GM18951 (cell line): Measurements from ENCODE around the gene MRPS6.

ENCODE experiments used
- POLR2A ChIP-seq: IDR thresholded peaks from 4 replicates; pipeline ENCODE4 v1.6.1; 2011; ENCODE audit warnings: mild to moderate bottlenecking; ENCODE audit not compliant: insufficient read length, insufficient read depth; ENCODE audit errors: extremely low read depth
- in situ Hi-C: fragments of 300-500 bp; cut with MboI; formaldehyde crosslinking; loops from one replicate; pipeline ENCODE4 v1.12.0; 2022; ENCODE audit warnings: low sequenced_read_pairs, mixed read lengths, inconsistent platforms; ENCODE audit not compliant: unreplicated experiment

The MRPS6 gene

GRCh38 chr21:34126691-34127090 is 53.3 kb downstream of the MRPS6 start:
- in situ Hi-C loops, result no loop called here
- TF ChIP-seq POLR2A, result no peak

GRCh38 chr21:34128124-34128523 is 54.7 kb downstream of the MRPS6 start:
- in situ Hi-C loops, result no loop called here
- no peak for TF ChIP-seq POLR2A

- in situ Hi-C loops, result no loop called here
- TF ChIP-seq POLR2A, result no peak
Measured at GRCh38 chr21:34128674-34129038, 55.3 kb downstream of the MRPS6 start.

- no peak for TF ChIP-seq POLR2A
Measured at GRCh38 chr21:34129039-34129891, 55.9 kb downstream of the MRPS6 start.

GRCh38 chr21:34129901-34130715 is 56.7 kb downstream of the MRPS6 start:
- in situ Hi-C loops, result no loop called here
- TF ChIP-seq POLR2A, result no peak

More at GRCh38 chr21:34129039-34129891, 55.9 kb downstream of the MRPS6 start:
- in situ Hi-C loops, result no loop called here

DNA sequence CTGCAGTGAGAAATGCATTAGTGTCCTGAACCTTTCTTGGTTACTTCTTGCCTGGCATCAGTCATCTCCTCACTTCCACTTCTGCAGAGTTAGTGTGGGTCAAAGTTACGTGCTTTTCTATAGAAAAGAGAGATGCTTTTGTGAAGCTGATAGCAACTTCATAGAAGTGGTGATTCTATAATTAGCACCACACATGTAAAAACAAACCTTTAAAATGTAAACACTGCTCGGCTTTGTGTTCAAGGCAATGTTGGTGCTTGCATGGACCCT is 57.3 kb downstream of the MRPS6 start:
- TF ChIP-seq POLR2A, result no peak
- in situ Hi-C loops, result no loop called here

- in situ Hi-C loops, result no loop called here
- no peak for TF ChIP-seq POLR2A
Measured at GRCh38 chr21:34131586-34131985, 58.2 kb downstream of the MRPS6 start.

DNA sequence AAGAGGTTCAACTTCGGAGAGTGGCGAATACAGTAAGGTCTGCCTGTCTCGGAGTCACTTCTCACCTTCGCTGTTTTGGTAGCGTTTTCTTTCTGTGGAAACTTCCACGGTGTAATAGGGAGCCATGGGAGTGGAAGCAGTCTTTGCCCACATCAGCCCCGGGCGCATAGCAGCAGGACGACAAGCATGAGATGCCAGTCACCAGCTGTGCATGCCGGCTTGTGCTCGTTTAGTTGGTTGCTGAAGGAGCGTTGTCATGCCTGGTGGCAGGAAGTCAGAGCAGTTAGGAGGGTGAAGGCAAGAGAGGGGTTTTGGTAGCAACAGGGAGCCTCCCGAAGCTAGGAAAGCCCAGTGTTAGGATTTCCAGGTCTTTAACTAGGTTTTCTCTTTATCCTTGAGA is 58.8 kb downstream of the MRPS6 start:
- in situ Hi-C loops, result no loop called here
- TF ChIP-seq POLR2A, result no peak

DNA sequence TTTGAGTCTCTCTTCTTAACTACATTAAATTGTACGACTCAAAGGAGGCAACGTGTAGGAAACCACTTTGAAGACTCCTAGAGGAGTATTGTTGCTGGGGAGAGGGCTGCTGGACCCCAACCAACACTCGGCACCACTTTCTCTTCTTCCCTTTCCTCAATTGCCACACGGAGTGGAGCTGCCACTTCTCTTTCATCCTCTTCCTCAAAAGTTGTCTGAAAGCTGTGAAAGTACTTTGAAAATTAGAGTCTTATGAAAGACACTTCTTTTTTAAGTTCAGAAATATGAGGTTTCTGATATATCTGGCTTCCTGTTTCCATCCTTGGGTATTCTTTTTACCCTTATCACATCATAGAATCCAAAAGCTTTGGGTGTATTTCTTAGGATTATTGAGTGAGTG is 59.5 kb downstream of the MRPS6 start:
- no peak for TF ChIP-seq POLR2A
- in situ Hi-C loops, result no loop called here

DNA sequence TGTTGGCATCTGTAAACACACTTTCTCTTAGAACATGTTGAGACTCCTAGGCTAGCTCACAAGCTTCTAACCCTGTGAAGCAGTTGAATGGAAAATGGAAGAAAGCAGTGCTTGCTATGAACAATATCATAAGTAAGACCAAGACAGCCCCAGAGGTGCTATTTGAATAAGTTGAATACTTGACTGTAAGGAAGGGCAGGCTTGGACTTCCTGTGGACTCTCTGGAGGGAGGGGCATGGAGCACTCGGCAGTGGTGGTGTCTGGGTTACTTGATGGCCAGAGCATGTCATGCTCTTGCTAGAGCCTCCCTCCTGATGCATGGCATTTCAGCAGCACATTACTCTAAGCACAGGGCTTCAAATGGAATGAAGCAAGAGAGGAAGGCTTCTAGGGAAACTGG is 60.0 kb downstream of the MRPS6 start:
- no peak for TF ChIP-seq POLR2A
- in situ Hi-C loops, result no loop called here

- TF ChIP-seq POLR2A, result no peak
- in situ Hi-C loops, result no loop called here
Measured at GRCh38 chr21:34133802-34134201, 60.4 kb downstream of the MRPS6 start.

- in situ Hi-C loops, result no loop called here
- no peak for TF ChIP-seq POLR2A
Measured at GRCh38 chr21:34135330-34135729, 62.0 kb downstream of the MRPS6 start.

DNA sequence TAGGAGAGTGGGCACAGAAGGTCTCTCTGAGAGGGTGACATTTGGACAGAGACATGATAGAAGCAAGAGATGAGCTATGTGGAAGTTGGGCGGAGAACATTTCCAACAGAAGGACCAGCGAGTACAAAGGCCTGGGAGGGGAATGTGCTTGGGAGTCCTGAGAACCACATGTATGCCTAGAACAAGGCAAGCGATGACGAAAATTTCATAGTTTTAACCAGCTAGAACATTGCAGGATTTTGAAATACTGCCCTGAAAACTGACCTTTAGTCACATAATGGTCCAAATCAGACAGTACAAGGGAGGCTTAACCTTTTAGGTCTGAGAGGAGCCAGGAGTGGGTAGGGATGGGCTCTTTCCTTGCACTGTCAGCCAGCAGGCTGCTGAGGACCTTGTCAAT is 68.0 kb downstream of the MRPS6 start:
- in situ Hi-C loops, result no loop called here
- no peak for TF ChIP-seq POLR2A

- no peak for TF ChIP-seq POLR2A
- in situ Hi-C loops, result no loop called here
Measured at GRCh38 chr21:34143685-34144182, 70.4 kb downstream of the MRPS6 start.
